ENCODE measurements around the gene RFNG.

DNA sequence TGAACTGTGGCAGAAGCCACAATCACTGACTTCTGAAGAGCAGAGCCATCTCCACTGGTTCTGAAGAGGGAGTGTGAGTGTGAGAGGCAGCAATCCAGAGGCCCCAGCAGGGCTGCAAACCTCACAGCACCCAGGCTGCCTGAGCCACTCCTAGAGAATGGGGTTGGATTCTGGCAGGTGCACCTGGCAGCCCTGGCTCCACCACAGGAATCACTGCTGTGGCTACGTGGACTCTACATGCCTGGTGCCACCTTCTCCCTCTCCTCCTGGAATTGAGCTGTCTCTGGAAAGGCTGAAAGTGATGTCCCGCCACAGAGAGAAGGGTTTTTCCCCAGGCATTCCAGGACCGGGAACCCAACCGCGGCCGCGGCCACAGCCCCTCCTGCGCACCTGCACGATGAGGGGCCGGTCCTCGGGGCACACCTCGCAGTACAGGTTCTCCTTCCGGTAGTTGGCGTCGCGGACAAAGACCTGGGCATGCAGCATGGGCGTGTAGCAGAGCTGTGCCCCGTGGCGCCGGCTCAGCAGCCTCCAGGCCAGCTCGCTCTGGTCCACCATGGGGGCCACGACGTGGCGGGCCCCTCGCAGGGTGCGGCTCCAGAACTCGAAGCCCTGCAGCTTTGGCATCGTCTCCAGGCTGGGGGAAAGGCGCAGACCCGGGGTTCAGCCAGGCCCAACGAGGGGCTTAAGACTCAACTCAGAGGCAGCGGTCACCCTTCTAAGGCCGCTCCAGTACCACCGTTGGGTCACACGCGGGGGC is 13.0 kb upstream of the RFNG start:
- TF ChIP-seq SMC3 (IDR thresholded peaks at IDR 0.05) (no peak), EP300 (IDR thresholded peaks at IDR 0.05) (no peak), RAD21 (conservative IDR thresholded peaks at IDR 0.05 in 1 of 2, IDR thresholded peaks at IDR 0.05 in 1 of 2) (no peak), ZSCAN20 (CRISPR knock-in tag; IDR thresholded peaks at IDR 0.05) (no peak), EHMT2 (IDR thresholded peaks at IDR 0.05; ENCODE audit: low read depth) (no peak), CBX2 (IDR thresholded peaks at IDR 0.05; ENCODE audit: borderline replicate concordance, low read depth) (no peak)
- TF ChIP-seq, protein P1, sequence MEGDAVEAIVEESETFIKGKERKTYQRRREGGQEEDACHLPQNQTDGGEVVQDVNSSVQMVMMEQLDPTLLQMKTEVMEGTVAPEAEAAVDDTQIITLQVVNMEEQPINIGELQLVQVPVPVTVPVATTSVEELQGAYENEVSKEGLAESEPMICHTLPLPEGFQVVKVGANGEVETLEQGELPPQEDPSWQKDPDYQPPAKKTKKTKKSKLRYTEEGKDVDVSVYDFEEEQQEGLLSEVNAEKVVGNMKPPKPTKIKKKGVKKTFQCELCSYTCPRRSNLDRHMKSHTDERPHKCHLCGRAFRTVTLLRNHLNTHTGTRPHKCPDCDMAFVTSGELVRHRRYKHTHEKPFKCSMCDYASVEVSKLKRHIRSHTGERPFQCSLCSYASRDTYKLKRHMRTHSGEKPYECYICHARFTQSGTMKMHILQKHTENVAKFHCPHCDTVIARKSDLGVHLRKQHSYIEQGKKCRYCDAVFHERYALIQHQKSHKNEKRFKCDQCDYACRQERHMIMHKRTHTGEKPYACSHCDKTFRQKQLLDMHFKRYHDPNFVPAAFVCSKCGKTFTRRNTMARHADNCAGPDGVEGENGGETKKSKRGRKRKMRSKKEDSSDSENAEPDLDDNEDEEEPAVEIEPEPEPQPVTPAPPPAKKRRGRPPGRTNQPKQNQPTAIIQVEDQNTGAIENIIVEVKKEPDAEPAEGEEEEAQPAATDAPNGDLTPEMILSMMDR (IDR thresholded peaks at IDR 0.05): no peak
- TF ChIP-seq, protein P2, sequence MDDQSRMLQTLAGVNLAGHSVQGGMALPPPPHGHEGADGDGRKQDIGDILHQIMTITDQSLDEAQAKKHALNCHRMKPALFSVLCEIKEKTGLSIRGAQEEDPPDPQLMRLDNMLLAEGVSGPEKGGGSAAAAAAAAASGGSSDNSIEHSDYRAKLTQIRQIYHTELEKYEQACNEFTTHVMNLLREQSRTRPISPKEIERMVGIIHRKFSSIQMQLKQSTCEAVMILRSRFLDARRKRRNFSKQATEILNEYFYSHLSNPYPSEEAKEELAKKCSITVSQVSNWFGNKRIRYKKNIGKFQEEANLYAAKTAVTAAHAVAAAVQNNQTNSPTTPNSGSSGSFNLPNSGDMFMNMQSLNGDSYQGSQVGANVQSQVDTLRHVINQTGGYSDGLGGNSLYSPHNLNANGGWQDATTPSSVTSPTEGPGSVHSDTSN (IDR thresholded peaks at IDR 0.05): no peak
- TF ChIP-seq, protein P3, sequence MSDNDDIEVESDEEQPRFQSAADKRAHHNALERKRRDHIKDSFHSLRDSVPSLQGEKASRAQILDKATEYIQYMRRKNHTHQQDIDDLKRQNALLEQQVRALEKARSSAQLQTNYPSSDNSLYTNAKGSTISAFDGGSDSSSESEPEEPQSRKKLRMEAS (IDR thresholded peaks at IDR 0.05): no peak

Data from A549 (cell line).